ENCODE measurements around the gene TOP3B.
"Not testable (repeated sequence)": the region's sequence is repeated elsewhere in the genome, so short reads cannot be mapped to it uniquely, and the experiment has no call there.

Gene TOP3B

GRCh38 chr22:21917181-21917958, 65.2 kb downstream of the TOP3B start:
- Histone ChIP-seq H3K9ac (ENCODE audit: low read depth, low read length) (no peak overlapping the region), H3K4me1 (ENCODE audit: insufficient read depth, low read length) (peaks cover 23% of the 10 kb centered on the region), H3K9me3 (ENCODE audit: control insufficient read depth, insufficient read depth, low read length) (no peaks in the 10 kb centered on the region), H3K36me3 (ENCODE audit: insufficient read depth, low read length) (no peaks in the 10 kb centered on the region)

DNA sequence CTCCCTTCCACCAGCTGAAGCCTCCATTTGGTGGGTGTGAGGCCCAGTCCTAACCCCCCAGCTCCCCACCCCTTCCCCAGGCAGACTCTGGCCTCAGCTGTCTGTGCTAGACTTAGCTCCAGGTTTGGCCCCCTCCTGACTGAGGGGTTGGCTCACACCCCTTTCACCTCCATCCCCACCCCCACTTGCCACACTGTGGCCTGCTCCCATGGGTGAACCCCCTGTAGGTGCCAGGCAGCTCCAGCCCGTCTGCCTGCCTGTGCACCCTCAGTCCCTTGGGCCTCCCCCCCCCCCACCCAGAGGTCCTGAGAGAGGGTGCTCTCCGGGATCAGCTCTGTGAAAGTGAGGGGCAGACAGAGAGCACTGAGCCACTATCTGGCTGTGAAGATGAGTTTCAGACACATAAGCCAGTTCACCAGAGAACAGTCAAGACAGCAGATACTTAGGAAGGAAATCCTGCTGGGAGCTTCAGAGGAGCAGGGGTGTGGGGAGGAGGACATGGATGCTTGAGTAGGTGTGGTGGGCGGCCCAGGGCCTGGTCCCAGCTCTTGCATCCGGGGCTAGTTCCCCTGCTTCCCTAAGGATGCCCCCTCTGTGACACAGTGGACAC, 66.2 kb downstream of the TOP3B start:
- Histone ChIP-seq H3K4me1 (ENCODE audit: insufficient read depth, low read length) (peaks cover 15% of the 10 kb centered on the region; the same call in 1 of the 2 replicates), H3K9ac (ENCODE audit: low read depth, low read length) (no peak overlapping the region), H3K36me3 (ENCODE audit: insufficient read depth, low read length) (no peaks in the 10 kb centered on the region), H3K9me3 (ENCODE audit: control insufficient read depth, insufficient read depth, low read length) (no peaks in the 10 kb centered on the region)

DNA sequence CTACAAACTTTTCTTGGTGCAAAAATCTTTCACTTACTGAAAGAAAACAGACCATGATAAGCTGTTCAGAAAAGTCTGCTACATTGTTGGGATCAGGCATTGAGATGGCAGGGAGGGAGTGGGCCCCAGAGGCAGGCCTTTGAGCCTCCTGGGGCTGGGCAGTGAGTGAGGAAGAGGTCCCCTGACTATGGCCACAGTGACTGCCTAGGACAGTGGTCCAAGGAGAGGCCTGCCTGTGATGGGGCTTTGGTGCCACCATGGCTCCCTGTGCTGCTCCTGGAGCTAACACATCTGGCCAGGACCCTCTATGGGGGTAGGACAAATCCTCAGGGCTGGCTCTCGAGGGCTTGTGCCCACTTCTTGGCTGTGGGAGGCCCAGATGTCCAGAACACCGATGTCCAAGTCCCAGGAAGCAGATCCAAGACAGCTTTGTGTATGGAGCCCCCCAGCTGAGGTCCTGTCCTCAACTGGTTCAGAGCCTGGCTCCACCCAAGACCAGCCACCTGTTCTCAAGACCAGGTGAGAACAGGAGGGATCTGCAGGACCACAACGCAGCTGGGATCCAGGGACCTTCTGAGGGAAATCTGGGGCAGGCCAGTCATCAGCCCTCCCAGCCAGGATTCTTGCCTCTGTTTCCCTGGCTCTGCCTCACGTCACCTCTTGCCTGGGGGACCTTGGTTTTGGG, 66.8 kb downstream of the TOP3B start:
- H3K9ac ChIP-seq (ENCODE audit: low read depth, low read length), result no peak overlapping the region
- H3K9me3 ChIP-seq (ENCODE audit: control insufficient read depth, insufficient read depth, low read length), result no peaks in the 10 kb centered on the region

GRCh38 chr22:21914033-21914642, 68.4 kb downstream of the TOP3B start:
- H3K4me1 ChIP-seq (ENCODE audit: insufficient read depth, low read length); H3K9ac ChIP-seq (ENCODE audit: low read depth, low read length); H3K36me3 ChIP-seq (ENCODE audit: insufficient read depth, low read length); H3K9me3 ChIP-seq (ENCODE audit: control insufficient read depth, insufficient read depth, low read length): not testable (repeated sequence)

More for the DNA sequence above, 66.8 kb downstream of the TOP3B start:
- Histone ChIP-seq H3K36me3 (ENCODE audit: insufficient read depth, low read length) (no peaks in the 10 kb centered on the region), H3K4me1 (ENCODE audit: insufficient read depth, low read length) (peaks cover 9% of the 10 kb centered on the region; the same call in 1 of the 2 replicates)

DNA sequence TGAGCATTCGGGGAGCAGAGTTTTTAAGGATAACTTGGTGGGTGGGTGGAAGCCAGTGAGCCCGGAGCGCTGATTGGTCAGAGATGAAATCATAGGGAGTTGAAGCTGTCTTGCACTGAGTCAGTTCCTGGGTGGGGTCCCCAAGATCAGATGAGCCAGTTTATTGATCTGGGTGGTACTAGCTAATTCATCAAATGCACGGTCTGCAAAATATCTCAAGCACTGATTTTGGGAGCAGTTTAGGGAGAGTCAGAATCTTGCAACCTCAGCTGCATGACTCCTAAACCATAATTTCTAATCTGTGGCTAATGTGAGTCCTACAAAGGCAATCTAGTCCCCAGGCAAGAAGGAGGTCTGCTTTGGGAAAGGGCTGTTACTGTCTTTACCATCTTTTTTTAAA, 72.2 kb downstream of the TOP3B start:
- H3K36me3 ChIP-seq (ENCODE audit: insufficient read depth, low read length); H3K9ac ChIP-seq (ENCODE audit: low read depth, low read length); H3K4me1 ChIP-seq (ENCODE audit: insufficient read depth, low read length); H3K9me3 ChIP-seq (ENCODE audit: control insufficient read depth, insufficient read depth, low read length): not testable (repeated sequence)

GRCh38 chr22:21909871-21910270, 72.7 kb downstream of the TOP3B start:
- H3K36me3 ChIP-seq (ENCODE audit: insufficient read depth, low read length), result no peaks in the 10 kb centered on the region
- no peaks in the 10 kb centered on the region for H3K9me3 ChIP-seq (ENCODE audit: control insufficient read depth, insufficient read depth, low read length)
- H3K4me1 ChIP-seq (ENCODE audit: insufficient read depth, low read length), result no peaks in the 10 kb centered on the region
- no peak overlapping the region for H3K9ac ChIP-seq (ENCODE audit: low read depth, low read length)

- H3K9me3 ChIP-seq (ENCODE audit: control insufficient read depth, insufficient read depth, low read length), result no peaks in the 10 kb centered on the region
- no peak overlapping the region for H3K9ac ChIP-seq (ENCODE audit: low read depth, low read length)
- no peaks in the 10 kb centered on the region for H3K4me1 ChIP-seq (ENCODE audit: insufficient read depth, low read length)
- no peaks in the 10 kb centered on the region for H3K36me3 ChIP-seq (ENCODE audit: insufficient read depth, low read length)
These were observed 74.7 kb downstream of the TOP3B start for GRCh38 chr22:21907638-21908522.
